Kidney glomerular epithelial cell (primary cell): Measurements from ENCODE around the gene INSYN2B.
"Not testable (repeated sequence)": the region's sequence is repeated elsewhere in the genome, so short reads cannot be mapped to it uniquely, and the experiment has no call there.

Experiments used
- DNase-seq: peaks from one replicate; lab custom pipeline; 2025; lab: John Stamatoyannopoulos, UW

INSYN2B gene

DNA sequence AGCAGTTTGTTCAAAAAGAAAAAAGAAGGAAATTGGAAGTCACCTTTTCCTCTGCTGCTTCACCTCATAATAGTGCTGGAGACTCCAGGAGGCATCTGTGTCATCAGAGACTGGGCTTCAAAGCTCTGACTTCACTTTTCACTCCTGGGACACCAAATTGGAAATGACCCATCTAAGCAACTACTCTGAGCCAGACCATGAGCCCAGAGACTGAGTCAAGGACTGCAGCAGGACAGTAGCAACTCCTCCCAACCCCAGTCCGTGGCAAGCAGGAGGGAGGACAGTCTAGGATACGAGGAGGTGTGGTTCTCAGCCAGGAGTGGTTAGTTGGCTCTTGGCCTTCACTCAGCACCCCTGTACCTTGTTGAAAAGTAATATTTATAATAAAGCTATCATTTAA, 131.5 kb downstream of the INSYN2B start:
- no peak for DNase-seq

DNA sequence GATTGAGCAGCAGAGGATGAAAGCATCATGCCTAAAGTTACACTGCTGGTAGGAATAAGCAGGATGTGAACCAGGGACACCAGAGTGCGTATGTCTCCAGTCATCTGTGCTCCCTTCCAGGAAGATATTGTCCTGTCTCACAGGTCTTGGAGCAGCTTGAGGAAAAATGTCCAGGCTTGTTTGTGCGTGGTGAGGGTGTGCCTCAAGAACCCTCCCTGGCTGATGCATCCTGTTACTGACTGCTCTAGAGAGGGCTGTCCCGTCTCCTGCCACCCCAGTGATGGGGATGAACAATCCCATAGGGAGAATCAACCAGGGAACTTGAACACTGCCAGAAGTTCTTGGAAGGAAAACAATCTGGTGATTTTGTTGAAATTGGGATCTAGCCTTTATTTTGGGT, 132.0 kb downstream of the INSYN2B start:
- DNase-seq, result no peak

- no peak for DNase-seq
Measured at GRCh38 chr5:169847519-169847918, 132.8 kb downstream of the INSYN2B start.

DNA sequence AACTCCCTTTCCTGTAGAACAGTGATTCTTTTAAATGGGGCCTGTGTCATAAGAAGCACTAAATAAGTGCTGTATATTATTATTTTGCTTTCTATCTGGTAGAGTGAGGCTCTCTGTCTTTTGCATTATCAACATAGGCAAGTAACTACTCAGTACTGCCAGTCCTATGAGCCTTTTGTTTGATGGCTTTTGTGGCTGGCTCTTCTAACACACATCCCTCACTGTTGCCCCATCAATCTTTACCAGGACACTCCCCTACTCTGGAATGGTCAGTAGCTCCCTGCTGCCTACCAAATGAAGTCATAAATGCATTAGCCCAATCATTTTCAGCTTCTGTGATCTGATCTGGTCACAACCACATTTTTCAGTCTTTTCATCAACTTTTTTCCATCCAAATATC, 137.6 kb downstream of the INSYN2B start:
- DNase-seq, result no peak

- DNase-seq, result no peak
Measured at GRCh38 chr5:169840405-169840804, 139.9 kb downstream of the INSYN2B start.

- no peak for DNase-seq
Measured at GRCh38 chr5:169838688-169839087, 141.6 kb downstream of the INSYN2B start.

- no peak for DNase-seq
Measured at GRCh38 chr5:169837686-169838085, 142.6 kb downstream of the INSYN2B start.

DNA sequence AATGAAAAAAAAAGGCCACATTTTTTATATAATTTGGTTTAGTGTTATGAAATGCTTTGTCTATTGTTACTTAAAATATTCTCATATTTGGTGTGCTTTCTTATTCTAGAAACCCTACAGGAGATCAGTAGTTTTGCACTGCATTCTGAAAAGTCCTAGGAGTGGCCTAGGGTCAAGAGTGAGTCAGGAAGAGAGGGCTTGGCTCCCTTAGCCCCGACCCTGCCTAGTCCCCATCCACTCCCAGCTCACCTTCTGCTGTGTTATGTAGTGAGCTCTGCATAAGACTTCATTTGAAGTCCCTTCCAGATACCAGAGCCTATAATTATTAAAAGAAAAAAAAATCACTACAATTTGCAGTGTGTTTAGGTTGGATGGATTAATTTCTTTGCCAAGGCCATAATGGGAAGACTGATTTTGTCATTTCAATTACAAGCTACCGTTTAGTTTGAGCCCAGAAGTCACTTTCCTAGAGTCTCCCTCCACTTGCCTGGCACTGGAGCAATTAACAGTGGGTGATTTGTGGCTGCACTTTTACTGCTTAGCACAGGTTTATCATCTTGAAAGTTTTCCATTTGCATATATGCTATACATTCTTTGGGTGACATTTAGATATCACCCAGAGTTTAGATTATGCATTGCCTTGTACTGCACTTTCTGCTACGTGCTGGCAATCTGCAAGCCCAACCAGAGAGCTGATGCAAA, 143.3 kb downstream of the INSYN2B start:
- no peak for DNase-seq

DNA sequence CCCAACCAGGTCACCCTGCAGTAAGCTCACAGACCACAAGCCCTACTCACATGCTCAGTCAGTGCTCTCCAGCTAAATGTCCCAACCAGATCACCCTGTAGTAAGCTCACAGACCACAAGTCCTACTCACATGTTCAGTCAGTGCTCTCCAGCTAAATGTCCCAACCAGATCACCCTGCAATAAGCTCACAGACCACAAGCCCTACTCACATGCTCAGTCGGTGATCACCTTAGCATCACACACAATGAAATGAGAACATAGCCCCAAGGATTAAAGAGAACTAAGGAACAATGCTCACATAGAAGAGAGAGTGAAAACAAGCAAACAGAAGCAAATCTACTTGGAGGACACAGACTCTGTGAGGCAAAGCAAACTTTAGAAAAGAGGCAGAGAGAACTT, 145.8 kb downstream of the INSYN2B start:
- not testable (repeated sequence) for DNase-seq

DNA sequence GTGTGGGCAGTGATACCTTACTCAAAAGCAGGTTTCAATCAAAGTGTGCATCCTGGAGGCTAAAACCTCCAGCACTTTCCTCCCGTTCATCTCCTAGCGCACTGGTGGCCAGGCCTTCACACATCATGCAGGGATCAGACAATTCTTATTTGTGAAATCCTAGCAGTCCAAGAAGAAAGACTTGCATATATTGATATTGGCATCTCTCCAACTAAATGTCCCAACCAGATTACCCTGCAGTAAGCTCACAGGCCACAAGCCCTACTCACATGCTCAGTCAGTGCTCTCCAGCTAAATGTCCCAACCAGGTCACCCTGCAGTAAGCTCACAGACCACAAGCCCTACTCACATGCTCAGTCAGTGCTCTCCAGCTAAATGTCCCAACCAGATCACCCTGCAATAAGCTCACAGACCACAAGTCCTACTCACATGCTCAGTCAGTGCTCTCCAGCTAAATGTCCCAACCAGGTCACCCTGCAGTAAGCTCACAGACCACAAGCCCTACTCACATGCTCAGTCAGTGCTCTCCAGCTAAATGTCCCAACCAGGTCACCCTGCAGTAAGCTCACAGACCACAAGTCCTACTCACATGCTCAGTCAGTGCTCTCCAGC, 146.5 kb downstream of the INSYN2B start:
- not testable (repeated sequence) for DNase-seq

GRCh38 chr5:169832845-169833244, 147.4 kb downstream of the INSYN2B start:
- no peak for DNase-seq

- DNase-seq, result no peak
Measured at GRCh38 chr5:169832304-169832703, 148.0 kb downstream of the INSYN2B start.

DNA sequence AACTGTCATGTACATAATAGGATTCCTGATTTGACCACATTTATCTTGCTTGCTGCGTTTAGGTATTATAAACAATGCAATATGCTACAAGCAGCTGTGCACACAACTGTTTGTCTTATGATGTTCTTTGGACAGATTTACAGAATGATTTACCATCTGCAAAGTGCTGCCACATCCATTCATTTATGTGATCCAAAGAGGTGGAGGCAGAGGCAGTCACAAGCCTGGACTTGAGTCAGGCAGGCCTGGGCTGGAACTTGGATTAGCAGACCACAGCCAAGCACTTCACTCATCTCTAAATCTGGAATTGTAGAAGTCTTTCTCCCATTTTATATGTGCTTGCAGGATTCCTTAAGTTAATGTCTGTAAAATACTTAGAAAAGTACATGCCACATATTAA, 149.0 kb downstream of the INSYN2B start:
- DNase-seq, result no peak

GRCh38 chr5:169828385-169828784, 151.9 kb downstream of the INSYN2B start:
- no peak for DNase-seq

DNA sequence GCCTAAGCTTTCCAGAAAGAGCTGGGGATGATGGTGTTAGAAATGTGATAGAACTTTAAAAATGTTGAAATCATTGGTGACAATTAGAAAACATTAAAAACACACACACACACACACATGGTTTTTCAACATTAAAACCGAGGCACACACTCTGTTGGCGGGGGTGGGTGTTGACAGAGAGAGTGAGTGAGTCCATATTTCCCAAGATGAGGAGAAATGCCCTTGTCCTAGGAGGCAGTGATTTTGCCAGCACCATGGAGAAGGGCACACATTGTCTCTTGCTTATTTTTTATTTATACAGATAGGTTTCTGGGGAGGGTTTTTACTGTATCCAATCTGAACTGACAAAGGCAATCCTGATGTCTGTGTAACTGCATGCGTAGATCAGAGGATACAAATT, 152.5 kb downstream of the INSYN2B start:
- no peak for DNase-seq

DNA sequence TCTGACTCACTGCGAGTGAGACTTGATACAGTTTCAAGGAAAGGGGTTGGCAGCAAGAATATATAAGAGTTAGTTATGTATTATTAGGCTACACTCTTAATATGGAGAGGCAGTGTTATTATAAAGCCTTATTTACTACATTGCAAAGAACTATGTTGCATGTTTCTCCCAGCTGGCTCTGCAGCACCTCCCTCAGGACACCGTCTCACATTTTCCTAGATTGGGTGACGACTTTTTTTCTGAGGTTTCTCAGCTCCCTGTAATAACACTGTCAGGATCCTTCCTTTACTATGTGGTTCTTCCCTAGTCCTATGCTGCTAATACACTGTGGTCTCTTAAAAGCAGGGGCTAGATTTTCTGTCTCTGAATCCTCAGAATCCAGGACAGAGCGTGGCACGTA, 153.7 kb downstream of the INSYN2B start:
- no peak for DNase-seq

DNA sequence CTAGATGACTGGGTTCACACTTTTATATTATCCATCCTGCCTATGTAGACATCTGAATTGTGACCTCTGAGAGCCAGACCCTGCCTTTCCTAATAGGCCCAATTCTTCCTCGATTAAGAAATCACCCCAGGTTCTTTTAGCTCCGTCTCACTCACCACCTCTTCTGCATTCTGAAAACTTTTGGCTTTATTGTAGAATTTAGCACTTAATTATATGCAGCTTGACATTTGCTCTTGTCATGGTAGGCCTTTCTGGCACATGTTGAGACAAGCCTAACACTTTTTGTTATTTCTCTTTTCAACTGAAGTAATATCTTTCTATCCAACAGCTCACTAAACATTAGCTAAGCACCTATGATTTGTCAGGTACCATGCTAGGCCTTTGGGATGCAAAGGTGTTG, 163.3 kb downstream of the INSYN2B start:
- DNase-seq, result no peak

- DNase-seq, result no peak
Measured at GRCh38 chr5:169814522-169814921, 165.8 kb downstream of the INSYN2B start.
